Breast epithelium (tissue), 4 donors: ENCODE data around the gene WNT6. TPM values are rescaled to one million over a fixed set of nuclear protein-coding genes. Genes with fewer than 3 reads are reported as not detected.

Source experiments
- DNase-seq, 2 donors: peaks; one replicate each; pipeline ENCODE4 v3.0.0-alpha.2; 2019; ENCODE audit warnings: low spot score in 2 of 2
- H3K27ac ChIP-seq, 2 donors: fragments of 200-600 bp; sonication (generic) in 1 of 2; one replicate each; pipeline ENCODE4 v1.5.1; 2016 to 2019; ENCODE audit warnings: mild to moderate bottlenecking in 1 of 2
- H3K27me3 ChIP-seq, 2 donors: fragments of 200-600 bp; sonication (generic) in 1 of 2; one replicate each; pipeline versions ENCODE4 v1.5.1 to v1.6.0; 2017 to 2019; ENCODE audit warnings: control low read depth in 1 of 2, mild to moderate bottlenecking in 1 of 2
- H3K36me3 ChIP-seq: fragments of 200-600 bp; one replicate; pipeline ENCODE4 v1.5.1; 2019
- H3K4me1 ChIP-seq, 2 donors: fragments of 200-600 bp; sonication (generic); one replicate each; pipeline ENCODE4 v1.5.1; 2016 to 2019; ENCODE audit warnings: control low read depth in 1 of 2
- H3K4me3 ChIP-seq, 3 donors: fragments of 200-600 bp; sonication (generic); 1 replicate in 2 of 3; 2 replicates in 1 of 3; pipeline ENCODE4 v1.5.1; 2016 to 2019; ENCODE audit warnings: mild to moderate bottlenecking in 3 of 3, moderate library complexity in 2 of 3
- H3K9me3 ChIP-seq, 2 donors: fragments of 200-600 bp; sonication (generic) in 1 of 2; one replicate each; pipeline ENCODE4 v1.5.1; 2016 to 2019; ENCODE audit warnings: control low read depth in 1 of 2
- CTCF ChIP-seq, 3 donors: fragments of 450-650 bp; IDR thresholded peaks; one replicate each; pipeline ENCODE4 v1.5.1; 2016 to 2017; ENCODE audit warnings: antibody characterized with exemption in 3 of 3, mild to moderate bottlenecking in 3 of 3, moderate library complexity in 3 of 3
- POLR2A ChIP-seq: fragments of 450-650 bp; IDR thresholded peaks from one replicate; pipeline ENCODE4 v1.6.1; 2016; ENCODE audit warnings: antibody characterized with exemption, mild to moderate bottlenecking, moderate library complexity
- POLR2AphosphoS5 ChIP-seq, 3 donors: sonication (generic); formaldehyde crosslinking; IDR thresholded peaks; one replicate each; pipeline ENCODE4 v1.6.1; 2017; ENCODE audit warnings: antibody characterized with exemption in 3 of 3
- intact Hi-C: fragments of 100-400 bp; cut with DNase I; formaldehyde crosslinking; loops from one replicate; pipeline ENCODE4 v1.15.1; 2023; ENCODE audit warnings: low total_unique reads
- total RNA-seq, 3 donors: library from RNA; depleted of rRNA; stranded (reverse); fragments of >200 nt; gene quantifications; one replicate each; pipeline ENCODE4 v1.1.0, GENCODE V29; 2016

Gene WNT6
- total RNA-seq, 3 donors from 2014 or later, result 0.48 to 3.3 (median 1.3) TPM

GRCh38 chr2:218831378-218831990, 28.1 kb upstream of the WNT6 start, which contains the start of gene PRKAG3:
Gene PRKAG3, minus strand, starts transcription at chr2:218831803.
- Histone ChIP-seq H3K27ac (peak within 1 kb of the TSS in 1 of 2 donors; percentile 32), H3K9me3 (no peaks in the 10 kb centered on the region), H3K36me3 (no peaks in the 10 kb centered on the region), H3K4me3 (no peak within 1 kb of the TSS), H3K4me1 (no peaks in the 10 kb centered on the region), H3K27me3 (no peaks in the 10 kb centered on the region)
- intact Hi-C loops, result loop anchor here (10.0 kb wide), 1 partner anchor 117 kb away; the partner anchor contains the start of gene TTLL4
- TF ChIP-seq CTCF (IDR thresholded peaks at IDR 0.05) (no peak), POLR2A (no peak), POLR2AphosphoS5 (IDR thresholded peaks at IDR 0.05) (no peak)
- DNase-seq, result no peak

GRCh38 chr2:218832081-218832480, 27.5 kb upstream of the WNT6 start:
- TF ChIP-seq POLR2AphosphoS5 (IDR thresholded peaks at IDR 0.05) (no peak), CTCF (IDR thresholded peaks at IDR 0.05) (no peak), POLR2A (no peak)
- peak overlapping the region in 1 of 2 donors; percentile 32 for H3K27ac ChIP-seq
- H3K36me3 ChIP-seq, result no peaks in the 10 kb centered on the region
- H3K27me3 ChIP-seq, result no peaks in the 10 kb centered on the region
- no peaks in the 10 kb centered on the region for H3K9me3 ChIP-seq
- no peak overlapping the region for H3K4me3 ChIP-seq
- no peak for DNase-seq
- intact Hi-C loops, result loop anchor here (10.0 kb wide), 1 partner anchor 117 kb away; the partner anchor contains the start of gene TTLL4
- no peaks in the 10 kb centered on the region for H3K4me1 ChIP-seq

DNA sequence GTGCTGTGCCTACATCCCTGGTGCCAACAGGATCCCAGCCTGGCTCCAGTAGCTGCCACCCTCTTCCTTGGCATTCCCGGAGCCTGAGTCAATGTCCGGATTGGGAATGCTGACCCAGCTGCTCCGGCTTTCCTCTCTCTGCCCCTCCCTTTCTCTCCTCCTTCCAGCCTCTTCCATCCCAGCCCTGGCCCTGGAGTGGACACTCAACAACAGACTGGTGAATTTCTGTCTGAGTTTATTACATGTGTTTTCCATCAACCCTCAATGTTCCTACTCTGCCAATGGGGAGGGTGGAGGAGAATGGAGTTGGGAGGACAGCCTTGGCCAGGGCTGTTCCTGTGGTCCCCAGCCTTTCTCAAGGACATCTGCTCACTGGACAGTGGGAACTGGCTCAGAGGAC, 27.1 kb upstream of the WNT6 start:
- intact Hi-C loops, result loop anchor here (10.0 kb wide), 1 partner anchor 118 kb away; the partner anchor contains the start of gene TTLL4
- TF ChIP-seq POLR2AphosphoS5 (IDR thresholded peaks at IDR 0.05) (no peak), POLR2A (no peak)
- H3K4me3 ChIP-seq, result no peak overlapping the region
- no peaks in the 10 kb centered on the region for H3K27me3 ChIP-seq
- no peaks in the 10 kb centered on the region for H3K4me1 ChIP-seq
- no peaks in the 10 kb centered on the region for H3K36me3 ChIP-seq
- H3K9me3 ChIP-seq, result peaks cover 0 to 3% of the 10 kb centered on the region in 2 donors
- peak overlapping the region in 1 of 2 donors; percentile 32 for H3K27ac ChIP-seq
- no peak for DNase-seq

GRCh38 chr2:218833023-218833609, 26.5 kb upstream of the WNT6 start:
- Histone ChIP-seq H3K4me3 (no peak overlapping the region), H3K4me1 (no peaks in the 10 kb centered on the region), H3K36me3 (no peaks in the 10 kb centered on the region), H3K27ac (peak overlapping the region in 1 of 2 donors; percentile 32), H3K9me3 (peaks cover 0 to 5% of the 10 kb centered on the region in 2 donors), H3K27me3 (no peaks in the 10 kb centered on the region)
- TF ChIP-seq POLR2A, result no peak
- no peak for TF ChIP-seq CTCF (IDR thresholded peaks at IDR 0.05)
- no peak for TF ChIP-seq POLR2AphosphoS5 (IDR thresholded peaks at IDR 0.05)
- DNase-seq, result no peak
- intact Hi-C loops, result loop anchor here (1.0 to 10.0 kb wide), 2 partner anchors 25 to 118 kb away; partner anchors contain the start of gene TTLL4

- Histone ChIP-seq H3K4me1 (no peaks in the 10 kb centered on the region), H3K9me3 (peaks cover 0 to 5% of the 10 kb centered on the region in 2 donors), H3K27me3 (no peaks in the 10 kb centered on the region), H3K4me3 (no peak overlapping the region), H3K27ac (no peak overlapping the region), H3K36me3 (no peaks in the 10 kb centered on the region)
- no peak for TF ChIP-seq POLR2AphosphoS5 (IDR thresholded peaks at IDR 0.05)
- no peak for TF ChIP-seq POLR2A
- TF ChIP-seq CTCF (IDR thresholded peaks at IDR 0.05), result no peak
- DNase-seq, result no peak
- intact Hi-C loops, result loop anchor here (10.0 kb wide), 1 partner anchor 120 kb away; the partner anchor contains the start of gene TTLL4
These were observed 24.9 kb upstream of the WNT6 start for GRCh38 chr2:218834685-218835084.
